ENCODE measurements around the gene LSS.
"Not testable (repeated sequence)": the region's sequence is repeated elsewhere in the genome, so short reads cannot be mapped to it uniquely, and the experiment has no call there.

Gene LSS

GRCh38 chr21:46205166-46205565, 23.4 kb downstream of the LSS start:
- no peak for DNase-seq

DNA sequence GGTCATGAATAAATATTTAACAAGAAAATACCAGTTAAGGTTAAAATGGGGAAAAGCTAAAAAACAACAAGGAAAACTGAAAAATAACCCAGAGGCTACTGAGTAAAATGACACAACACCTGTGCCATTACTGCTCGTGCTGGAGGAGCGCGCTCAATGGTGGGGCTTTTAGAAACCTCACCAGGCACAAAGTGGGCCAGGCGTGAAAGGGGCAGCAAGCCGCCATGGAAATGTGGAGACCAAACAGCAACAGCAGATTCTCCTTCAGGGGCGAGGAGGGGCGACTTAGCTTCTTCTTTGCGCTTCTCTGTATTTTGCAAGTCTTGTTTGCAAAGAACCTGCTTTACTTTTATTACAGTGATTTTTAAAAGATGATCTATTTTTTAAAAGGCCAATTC, 25.4 kb downstream of the LSS start:
- no peak for DNase-seq

GRCh38 chr21:46202592-46203202, 25.9 kb downstream of the LSS start:
- no peak for DNase-seq

DNA sequence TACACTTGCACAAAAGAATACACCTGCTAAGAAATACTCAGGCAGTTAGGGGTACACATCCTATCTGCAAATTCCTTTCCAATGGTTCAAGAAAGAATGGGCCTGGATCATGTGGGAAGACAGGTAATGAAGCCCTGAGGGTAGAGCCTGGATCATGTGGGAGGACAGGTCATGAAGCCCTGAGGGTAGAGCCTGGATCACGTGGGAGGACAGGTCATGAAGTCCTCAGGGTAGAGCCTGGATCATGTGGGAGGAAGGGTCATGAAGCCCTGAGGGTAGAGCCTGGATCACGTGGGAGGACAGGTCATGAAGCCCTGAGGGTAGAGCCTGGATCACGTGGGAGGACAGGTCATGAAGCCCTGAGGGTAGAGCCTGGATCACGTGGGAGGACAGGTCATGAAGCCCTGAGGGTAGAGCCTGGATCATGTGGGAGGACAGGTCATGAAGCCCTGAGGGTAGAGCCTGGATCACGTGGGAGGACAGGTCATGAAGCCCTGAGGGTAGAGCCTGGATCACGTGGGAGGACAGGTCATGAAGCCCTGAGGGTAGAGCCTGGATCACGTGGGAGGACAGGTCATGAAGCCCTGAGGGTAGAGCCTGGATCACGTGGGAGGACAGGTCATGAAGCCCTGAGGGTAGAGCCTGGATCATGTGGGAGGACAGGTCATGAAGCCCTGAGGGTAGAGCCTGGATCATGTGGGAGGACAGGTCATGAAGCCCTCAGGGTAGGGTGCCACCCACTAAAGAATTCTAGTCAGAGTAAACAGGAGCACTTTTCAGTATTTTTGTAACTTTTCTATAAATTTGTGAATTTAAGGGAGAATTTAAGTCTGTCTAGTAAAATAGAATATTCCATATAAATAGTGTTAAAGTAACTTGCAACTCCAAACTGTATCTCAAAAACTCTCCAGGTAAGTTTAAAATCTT, 27.4 kb downstream of the LSS start:
- not testable (repeated sequence) for DNase-seq

DNA sequence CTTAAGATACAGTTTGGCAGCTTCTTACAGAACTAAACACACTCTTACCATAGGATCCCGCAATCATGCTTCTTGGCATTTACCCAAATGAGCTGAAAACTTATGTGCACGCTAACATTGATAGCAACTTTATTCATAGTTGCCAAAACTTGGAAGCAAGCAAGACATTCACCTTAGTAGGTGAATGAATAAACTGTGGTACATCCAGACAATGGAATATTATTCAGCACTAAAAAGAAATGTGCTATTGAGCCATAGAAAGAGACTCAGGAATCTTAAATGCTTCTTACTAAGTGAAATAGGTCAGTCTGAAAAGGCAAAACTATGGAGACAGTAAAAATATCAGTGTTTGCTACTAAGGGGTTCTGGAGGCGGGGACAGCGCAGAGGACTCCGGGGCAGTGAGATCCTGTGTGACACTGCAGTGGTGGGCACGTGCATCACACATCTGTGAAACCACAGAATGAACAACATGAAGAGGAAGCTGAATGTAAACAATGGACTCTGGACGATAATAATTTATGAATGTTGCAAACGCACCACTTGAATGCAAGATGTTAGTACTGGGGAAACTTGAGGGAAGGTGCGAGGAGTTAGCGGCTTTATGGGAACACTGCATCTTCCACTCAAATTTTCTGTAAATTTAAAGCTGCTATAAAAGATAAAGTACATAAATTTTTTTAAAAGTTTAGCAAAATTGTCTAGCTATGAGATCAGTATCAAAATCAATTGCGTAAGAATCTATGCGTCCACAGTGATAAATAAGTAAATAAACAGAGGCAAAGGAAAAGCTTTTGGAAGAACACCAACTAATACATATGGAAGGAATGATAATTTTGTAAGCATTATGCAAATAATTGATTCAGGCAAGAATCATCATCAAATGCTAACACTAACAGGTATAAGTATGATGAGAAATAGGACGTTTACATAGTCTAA, 28.9 kb downstream of the LSS start:
- no peak for DNase-seq

DNA sequence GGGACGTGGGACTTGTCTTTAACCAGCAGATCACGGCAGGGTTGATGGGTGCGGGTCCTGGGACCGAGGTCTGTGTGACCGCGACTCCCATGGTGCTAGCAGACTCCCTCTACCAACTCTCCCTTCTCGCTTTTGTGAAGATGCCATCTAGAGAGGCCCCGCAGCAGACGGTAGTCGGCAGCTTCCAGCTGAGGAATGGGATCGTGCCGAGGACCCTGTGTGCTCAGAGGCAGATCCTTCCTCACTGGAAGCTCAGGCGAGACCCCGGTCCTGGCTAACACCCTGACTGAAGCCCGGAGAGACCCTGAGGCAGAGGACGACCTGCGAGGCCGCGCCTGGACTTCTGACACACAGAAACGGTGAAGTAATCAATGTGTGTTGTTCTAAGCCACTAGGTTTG, 31.8 kb downstream of the LSS start:
- no peak for DNase-seq

GRCh38 chr21:46195595-46196195, 32.9 kb downstream of the LSS start:
- DNase-seq: no peak

DNA sequence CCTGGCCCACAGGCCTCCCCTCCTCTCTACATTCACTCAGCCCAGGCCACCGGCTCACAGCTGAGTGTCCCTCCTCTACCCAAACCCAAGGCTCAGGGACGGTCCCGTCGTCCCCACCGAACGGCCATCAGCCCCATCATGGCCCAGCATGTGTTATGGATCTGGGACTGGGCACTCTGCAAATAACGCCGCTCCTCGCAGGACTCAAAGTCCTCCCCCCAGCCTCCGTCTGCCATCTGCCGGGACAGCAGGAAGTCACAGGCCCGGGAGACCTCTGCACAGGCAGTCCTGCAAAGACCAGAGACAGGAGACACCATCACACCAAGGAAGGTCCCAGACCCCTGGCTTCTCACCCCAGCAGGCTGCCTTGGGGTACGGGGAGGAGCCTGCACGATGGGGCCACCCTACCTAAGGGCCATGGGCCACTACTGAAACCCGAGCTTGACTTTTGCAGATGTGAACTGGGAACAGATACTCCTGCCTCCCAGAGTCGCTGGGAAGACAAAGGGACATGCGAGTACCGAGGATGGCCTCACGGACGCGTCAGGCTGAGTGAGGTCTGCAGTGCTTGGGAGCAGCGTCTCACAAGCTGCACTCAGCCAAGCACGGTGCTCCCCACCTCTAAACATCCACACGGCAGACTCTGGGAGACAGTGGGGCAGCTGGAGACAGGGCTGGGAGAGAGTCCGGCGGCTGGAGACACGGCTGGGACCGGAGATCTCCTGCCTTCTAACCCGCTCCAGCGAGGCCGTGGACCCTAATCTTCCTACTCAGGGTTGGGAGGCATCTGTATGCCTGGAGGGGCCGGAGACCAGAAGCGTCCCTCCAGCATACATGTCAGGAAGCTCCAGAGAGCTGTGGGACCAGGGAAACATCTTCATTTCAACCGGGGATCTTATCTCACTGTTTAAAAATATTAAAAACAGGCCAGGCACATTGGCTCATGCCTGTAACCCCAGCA, 33.9 kb downstream of the LSS start:
- no peak for DNase-seq

DNA sequence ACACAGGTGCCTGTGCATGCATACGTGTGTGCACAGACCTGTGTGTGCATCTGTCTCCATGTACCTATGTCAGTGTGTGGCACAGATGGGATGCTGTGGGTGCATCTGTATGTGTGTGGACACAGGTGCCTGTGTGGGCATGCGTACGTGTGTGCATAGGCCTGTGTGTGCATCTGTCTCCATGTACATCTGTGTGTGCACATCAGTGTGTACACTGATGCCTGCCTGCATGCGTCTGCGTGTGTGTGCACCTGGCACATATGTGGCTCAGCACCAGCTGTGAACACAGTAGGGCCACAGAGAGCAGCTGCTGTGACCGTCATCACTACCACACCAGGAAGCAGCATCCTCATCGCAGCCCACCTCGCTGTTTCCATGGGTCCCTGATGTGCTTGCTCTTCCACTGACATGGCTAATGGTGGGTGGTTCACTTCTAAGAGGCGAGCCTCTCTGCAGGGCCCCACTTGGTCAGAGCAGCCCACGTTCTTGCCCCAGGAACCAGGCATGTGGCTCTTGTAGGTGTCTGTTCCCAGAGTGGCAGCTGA, 34.7 kb downstream of the LSS start:
- DNase-seq: no peak

DNA sequence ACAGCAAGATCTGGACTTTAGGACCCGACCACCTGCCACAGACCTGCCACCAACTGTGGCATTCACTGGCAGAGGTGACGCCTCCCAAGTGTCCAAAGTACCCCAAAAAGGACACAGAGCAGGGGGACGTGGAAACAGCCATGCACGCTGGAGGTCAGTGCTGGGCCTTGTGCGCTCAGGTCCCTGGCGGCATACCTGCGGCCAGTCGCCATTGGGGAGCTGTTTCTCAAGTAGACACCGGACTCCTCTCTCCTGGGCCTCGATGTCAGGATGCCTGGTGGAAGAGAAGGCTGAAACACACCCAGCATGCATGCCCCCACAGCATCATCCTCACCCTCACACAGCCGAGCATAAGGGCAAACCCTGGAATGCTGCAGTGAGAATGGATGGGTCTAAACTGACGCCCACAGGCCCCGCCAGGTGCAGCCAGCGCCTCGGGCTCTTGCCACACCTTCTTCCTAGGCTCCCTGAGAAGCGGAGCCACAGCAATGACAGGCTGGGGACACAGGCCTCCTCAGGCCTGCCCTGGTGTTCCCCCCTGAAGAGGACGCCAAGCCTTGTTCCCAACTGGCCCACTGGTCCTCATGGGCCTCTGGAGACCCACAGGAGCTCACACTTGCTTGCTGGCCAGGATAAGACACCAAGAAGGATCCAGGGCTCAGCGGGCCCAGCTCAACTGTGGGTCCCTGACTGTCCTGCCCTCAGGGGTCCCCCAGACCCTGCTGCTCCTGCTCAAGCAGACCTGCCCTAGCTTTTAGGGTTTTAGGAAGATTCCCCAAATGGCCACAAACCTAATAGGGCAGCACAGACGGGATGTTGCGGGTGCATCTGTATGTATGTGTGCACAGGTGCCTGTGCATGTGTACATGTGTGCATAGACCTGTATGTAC, 36.6 kb downstream of the LSS start:
- DNase-seq: no peak

DNA sequence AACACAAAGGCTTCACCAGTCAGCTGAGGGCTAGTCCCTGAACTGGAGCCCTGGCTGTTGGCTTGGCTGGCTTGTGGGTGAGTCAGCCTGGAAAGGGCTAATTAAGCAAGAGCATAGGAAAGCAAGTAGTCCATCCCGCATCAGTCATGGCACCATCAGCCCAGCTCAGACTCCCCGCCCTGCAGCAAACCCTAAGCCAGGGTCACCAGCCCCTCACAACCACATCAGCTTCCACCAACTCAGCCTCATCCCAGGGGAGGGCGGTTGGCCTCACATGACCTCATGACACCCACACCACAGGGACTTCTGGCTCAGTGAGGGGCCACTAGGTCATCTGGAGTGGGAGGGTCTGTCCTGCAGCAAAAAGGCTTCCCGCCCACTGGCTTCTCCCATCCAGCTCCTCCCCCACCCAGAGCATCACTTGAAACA, 37.3 kb downstream of the LSS start:
- peak; percentile 29 to 55 for DNase-seq

GRCh38 chr21:46190491-46191131, 38.0 kb downstream of the LSS start:
- no peak for DNase-seq

DNA sequence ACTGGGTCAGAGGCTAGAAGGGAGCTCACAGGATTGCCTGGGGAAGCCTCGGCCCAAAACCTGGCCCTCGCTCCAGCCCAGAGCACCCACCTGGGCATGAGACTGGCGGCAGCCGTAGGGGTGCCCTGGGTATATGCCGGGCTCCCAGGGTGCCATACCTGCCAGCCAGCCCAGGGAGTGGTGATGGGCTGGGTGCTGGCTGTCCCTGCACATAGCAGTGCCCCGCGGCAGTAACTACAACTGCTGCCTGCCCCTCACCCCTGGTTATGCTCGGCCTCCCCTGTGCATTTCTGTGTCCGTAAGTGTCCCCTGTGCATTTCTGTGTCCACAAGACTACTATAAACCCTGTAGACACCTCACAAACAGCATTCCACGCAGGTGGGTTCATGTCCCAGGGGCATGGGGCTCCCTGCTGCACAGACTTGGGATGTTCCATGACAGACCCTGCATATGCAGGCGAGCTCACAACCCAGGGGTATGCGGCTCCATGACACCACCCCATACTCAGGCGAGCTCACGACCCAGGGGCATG, 38.5 kb downstream of the LSS start:
- DNase-seq: no peak

- no peak for DNase-seq
Observed at GRCh38 chr21:46189213-46189958, 39.2 kb downstream of the LSS start.

GRCh38 chr21:46188226-46189212, 40.1 kb downstream of the LSS start:
- DNase-seq: peak; percentile 49 to 69

GRCh38 chr21:46187814-46188213, 40.8 kb downstream of the LSS start:
- no peak for DNase-seq

- DNase-seq: no peak
Observed at GRCh38 chr21:46187261-46187660, 41.3 kb downstream of the LSS start.

All from inflammatory macrophage (primary cell).